Measurements from ENCODE around the gene NXPE3.
"Not testable (repeated sequence)": the region's sequence is repeated elsewhere in the genome, so short reads cannot be mapped to it uniquely, and the experiment has no call there.

Gene NXPE3
- 55.7 to 115 (median 62.5) reads per million in 9 experiments for total RNA-seq

- no peaks in the 10 kb centered on the region for H3K9me3 Mint-ChIP-seq
- H3K36me3 Mint-ChIP-seq (ENCODE audit: insufficient read depth), result peaks cover 32% of the 10 kb centered on the region
- peak; percentile 94 to 96 (median 95) for DNase-seq
- H3K4me3 Mint-ChIP-seq, result peak within 1 kb of the TSS; percentile 81 to 85
- H3K4me1 Mint-ChIP-seq (ENCODE audit: low read depth in 2 of 2), result peaks cover 28 to 34% of the 10 kb centered on the region in 2 donors
- peak; percentile 86 for ATAC-seq (replicated peaks)
- H3K27me3 Mint-ChIP-seq, result no peaks in the 10 kb centered on the region
- peak within 1 kb of the TSS; percentile 95 to 97 for H3K27ac Mint-ChIP-seq
Observed at GRCh38 chr3:101779047-101779821, at the start of gene NXPE3. Gene NXPE3, plus strand, starts transcription at chr3:101779211. Its CDS starts 6,386 bp downstream, at chr3:101785597.

- DNase-seq (no peak), ATAC-seq (replicated peaks) (no peak)
- no peaks in the 10 kb centered on the region for H3K9me3 Mint-ChIP-seq
- H3K4me3 Mint-ChIP-seq, result no peak overlapping the region
- H3K27ac Mint-ChIP-seq, result no peak overlapping the region
- no peaks in the 10 kb centered on the region for H3K27me3 Mint-ChIP-seq
- H3K36me3 Mint-ChIP-seq (ENCODE audit: insufficient read depth), result peaks cover 74% of the 10 kb centered on the region
- peaks cover 3 to 14% of the 10 kb centered on the region in 2 donors for H3K4me1 Mint-ChIP-seq (ENCODE audit: low read depth in 2 of 2)
Observed at GRCh38 chr3:101729586-101729985, 49.4 kb upstream of the NXPE3 start.

GRCh38 chr3:101730839-101731238, 48.2 kb upstream of the NXPE3 start:
- Mint-ChIP-seq H3K36me3 (ENCODE audit: insufficient read depth) (peaks cover 71% of the 10 kb centered on the region), H3K4me1 (ENCODE audit: low read depth in 2 of 2) (peaks cover 0 to 18% of the 10 kb centered on the region in 2 donors), H3K27me3 (no peaks in the 10 kb centered on the region), H3K27ac (no peak overlapping the region), H3K9me3 (no peaks in the 10 kb centered on the region), H3K4me3 (no peak overlapping the region)
- no peak for DNase-seq
- no peak for ATAC-seq (replicated peaks)

GRCh38 chr3:101732240-101732641, 46.8 kb upstream of the NXPE3 start:
- Mint-ChIP-seq H3K27me3 (no peaks in the 10 kb centered on the region), H3K27ac (no peak overlapping the region), H3K9me3 (no peaks in the 10 kb centered on the region), H3K36me3 (ENCODE audit: insufficient read depth) (peaks cover 71% of the 10 kb centered on the region), H3K4me1 (ENCODE audit: low read depth in 2 of 2) (peaks cover 0 to 20% of the 10 kb centered on the region in 2 donors), H3K4me3 (no peak overlapping the region)
- DNase-seq (no peak), ATAC-seq (replicated peaks) (no peak)

- Mint-ChIP-seq H3K36me3 (ENCODE audit: insufficient read depth) (peaks cover 39% of the 10 kb centered on the region), H3K4me3 (peak overlapping the region in 1 of 2 donors; percentile 57), H3K27ac (peak overlapping the region in 1 of 2 donors; percentile 87), H3K27me3 (no peaks in the 10 kb centered on the region), H3K4me1 (ENCODE audit: low read depth in 2 of 2) (peaks cover 0 to 20% of the 10 kb centered on the region in 2 donors), H3K9me3 (no peaks in the 10 kb centered on the region)
- DNase-seq, result peak in 2 of 3 experiments; percentile 9 to 31
- peak; percentile 74 for ATAC-seq (replicated peaks)
Observed at GRCh38 chr3:101735833-101736232, 43.2 kb upstream of the NXPE3 start.

GRCh38 chr3:101741914-101742313, 37.1 kb upstream of the NXPE3 start:
- H3K36me3 Mint-ChIP-seq (ENCODE audit: insufficient read depth), result not testable (repeated sequence)

GRCh38 chr3:101744811-101745210, 34.2 kb upstream of the NXPE3 start:
- Mint-ChIP-seq H3K27me3 (no peaks in the 10 kb centered on the region), H3K36me3 (ENCODE audit: insufficient read depth) (peaks cover 3% of the 10 kb centered on the region), H3K4me1 (ENCODE audit: low read depth in 2 of 2) (peaks cover 0 to 10% of the 10 kb centered on the region in 2 donors), H3K4me3 (no peak overlapping the region), H3K27ac (peak overlapping the region; percentile 41 to 72), H3K9me3 (no peaks in the 10 kb centered on the region)
- ATAC-seq (replicated peaks) (no peak), DNase-seq (no peak)

More at GRCh38 chr3:101741914-101742313, 37.1 kb upstream of the NXPE3 start:
- not testable (repeated sequence) for H3K4me3 Mint-ChIP-seq; H3K27me3 Mint-ChIP-seq; ATAC-seq (replicated peaks); DNase-seq; H3K9me3 Mint-ChIP-seq; H3K27ac Mint-ChIP-seq
- H3K4me1 Mint-ChIP-seq (ENCODE audit: low read depth in 2 of 2), result peaks cover 0 to 11% of the 10 kb centered on the region in 2 donors

- H3K4me3 Mint-ChIP-seq; DNase-seq; H3K27me3 Mint-ChIP-seq; ATAC-seq (replicated peaks); H3K9me3 Mint-ChIP-seq; H3K27ac Mint-ChIP-seq; H3K36me3 Mint-ChIP-seq (ENCODE audit: insufficient read depth): not testable (repeated sequence)
- H3K4me1 Mint-ChIP-seq (ENCODE audit: low read depth in 2 of 2), result peaks cover 2 to 14% of the 10 kb centered on the region in 2 donors
Observed at GRCh38 chr3:101745934-101746333, 33.1 kb upstream of the NXPE3 start.

GRCh38 chr3:101753386-101754113, 25.5 kb upstream of the NXPE3 start:
- not testable (repeated sequence) for H3K9me3 Mint-ChIP-seq, H3K27me3 Mint-ChIP-seq
- peaks cover 29% of the 10 kb centered on the region for H3K36me3 Mint-ChIP-seq (ENCODE audit: insufficient read depth)
- peak overlapping the region; percentile 4 to 65 for H3K4me3 Mint-ChIP-seq
- peaks cover 9 to 37% of the 10 kb centered on the region in 2 donors for H3K4me1 Mint-ChIP-seq (ENCODE audit: low read depth in 2 of 2)
- H3K27ac Mint-ChIP-seq, result peak overlapping the region; percentile 53 to 73
- DNase-seq (peak; percentile 43 to 54 (median 46)), ATAC-seq (replicated peaks) (peak; percentile 54)

GRCh38 chr3:101758224-101758623, 20.8 kb upstream of the NXPE3 start:
- Mint-ChIP-seq H3K27ac (peak overlapping the region in 1 of 2 donors; percentile 64), H3K4me1 (ENCODE audit: low read depth in 2 of 2) (peaks cover 11 to 51% of the 10 kb centered on the region in 2 donors), H3K9me3 (no peaks in the 10 kb centered on the region), H3K36me3 (ENCODE audit: insufficient read depth) (peaks cover 30% of the 10 kb centered on the region), H3K27me3 (no peaks in the 10 kb centered on the region), H3K4me3 (peak overlapping the region in 1 of 2 donors; percentile 31)
- DNase-seq (peak in 1 of 3 experiments; percentile 16), ATAC-seq (replicated peaks) (peak; percentile 75)

- ATAC-seq (replicated peaks) (no peak), DNase-seq (no peak)
- H3K9me3 Mint-ChIP-seq, result no peaks in the 10 kb centered on the region
- H3K36me3 Mint-ChIP-seq (ENCODE audit: insufficient read depth), result peaks cover 18% of the 10 kb centered on the region
- peak overlapping the region in 1 of 2 donors; percentile 82 for H3K27ac Mint-ChIP-seq
- H3K27me3 Mint-ChIP-seq, result no peaks in the 10 kb centered on the region
- no peak overlapping the region for H3K4me3 Mint-ChIP-seq
- H3K4me1 Mint-ChIP-seq (ENCODE audit: low read depth in 2 of 2), result peaks cover 6 to 37% of the 10 kb centered on the region in 2 donors
Observed at GRCh38 chr3:101762041-101762646, 16.9 kb upstream of the NXPE3 start.

- DNase-seq; ATAC-seq (replicated peaks); H3K9me3 Mint-ChIP-seq; H3K27me3 Mint-ChIP-seq: not testable (repeated sequence)
- H3K36me3 Mint-ChIP-seq (ENCODE audit: insufficient read depth), result peaks cover 18% of the 10 kb centered on the region
- H3K4me1 Mint-ChIP-seq (ENCODE audit: low read depth in 2 of 2), result peaks cover 17 to 26% of the 10 kb centered on the region in 2 donors
- H3K27ac Mint-ChIP-seq, result peak overlapping the region; percentile 95 to 97
- peak overlapping the region in 1 of 2 donors; percentile 85 for H3K4me3 Mint-ChIP-seq
Observed at GRCh38 chr3:101777745-101778281, 1.2 kb upstream of the NXPE3 start.
